ENCODE results near the gene PCDHGB2. TPM values are rescaled to one million over a fixed set of nuclear protein-coding genes. Genes with fewer than 3 reads are reported as not detected.

Gene PCDHGB2
- total and polyA plus RNA-seq, 8 donors: 2.3 to 5.4 (median 4.6) TPM

- no peak for ATAC-seq
- intact Hi-C loops (cut with DNase I): no loop called here
- peaks cover 4 to 96% of the 10 kb centered on the region in 2 donors for H3K9me3 ChIP-seq
- H3K27ac ChIP-seq: no peak overlapping the region
- TF ChIP-seq CTCF (IDR thresholded peaks at IDR 0.05): no peak
- no peaks in the 10 kb centered on the region for H3K36me3 ChIP-seq
- DNase-seq: no peak
- peaks cover 21 to 87% of the 10 kb centered on the region in 2 donors for H3K27me3 ChIP-seq
- no peak overlapping the region for H3K4me3 ChIP-seq
- H3K4me1 ChIP-seq: no peaks in the 10 kb centered on the region
Measured at GRCh38 chr5:141360685-141361084, 891 bp downstream of the PCDHGB2 start.

DNA sequence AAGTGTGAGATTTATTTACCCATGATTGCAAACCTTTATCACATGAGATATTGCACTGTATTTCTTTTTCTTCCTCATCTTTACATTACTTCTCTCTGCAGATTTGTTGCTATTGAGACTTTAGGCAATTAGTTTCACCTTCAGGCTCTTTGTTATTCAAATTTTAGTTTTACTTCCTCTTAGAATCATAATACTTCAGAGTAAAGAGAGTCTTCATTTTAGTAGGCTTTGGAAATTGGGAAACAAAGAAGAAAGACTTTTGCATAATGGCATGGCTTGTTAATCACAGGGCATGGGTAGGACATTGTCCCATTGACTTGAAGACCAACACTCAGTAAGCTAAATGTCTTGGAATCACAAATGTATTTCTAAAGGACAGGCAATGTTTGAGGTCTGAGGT, 2.9 kb downstream of the PCDHGB2 start:
- no peak overlapping the region for H3K27ac ChIP-seq
- no peak for TF ChIP-seq CTCF (IDR thresholded peaks at IDR 0.05)
- ATAC-seq: no peak
- H3K36me3 ChIP-seq: no peaks in the 10 kb centered on the region
- no peaks in the 10 kb centered on the region for H3K4me1 ChIP-seq
- intact Hi-C loops (cut with DNase I): no loop called here
- DNase-seq: no peak
- H3K9me3 ChIP-seq: peaks cover 4 to 96% of the 10 kb centered on the region in 2 donors
- H3K4me3 ChIP-seq: no peak overlapping the region
- peaks cover 40 to 91% of the 10 kb centered on the region in 2 donors for H3K27me3 ChIP-seq

DNA sequence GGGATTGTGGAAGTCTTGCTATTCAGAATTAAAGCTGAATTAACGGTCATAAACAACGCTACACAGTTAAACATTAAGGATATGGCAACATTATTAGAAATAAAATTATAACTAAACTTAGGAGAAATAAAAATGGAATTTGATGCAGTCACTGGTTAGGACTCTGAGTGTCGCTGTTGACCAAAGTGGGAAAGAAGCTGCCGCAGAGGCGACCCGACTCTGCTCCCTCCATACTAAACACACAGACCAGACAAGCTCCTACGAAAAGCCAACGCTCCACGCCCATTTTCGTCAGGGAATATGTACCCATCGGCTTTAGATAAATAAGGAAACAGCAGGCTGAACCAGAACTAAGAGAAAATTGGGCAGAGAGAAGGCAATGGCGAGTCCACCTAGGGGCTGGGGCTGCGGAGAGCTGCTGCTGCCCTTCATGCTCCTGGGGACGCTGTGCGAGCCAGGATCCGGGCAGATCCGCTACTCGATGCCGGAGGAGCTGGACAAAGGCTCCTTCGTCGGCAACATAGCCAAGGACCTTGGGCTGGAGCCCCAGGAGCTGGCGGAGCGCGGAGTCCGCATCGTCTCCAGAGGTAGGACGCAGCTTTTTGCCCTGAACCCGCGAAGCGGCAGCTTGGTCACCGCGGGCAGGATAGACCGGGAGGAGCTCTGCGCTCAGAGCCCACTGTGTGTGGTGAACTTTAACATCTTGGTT, 4.3 kb downstream of the PCDHGB2 start, which contains the start of gene PCDHGA5:
PCDHGA5 (plus strand) TSS at position 211 of the 709 bp plus-strand sequence; CDS start at position 380, 169 bp downstream.
- DNase-seq (no peak), ATAC-seq (no peak)
- Histone ChIP-seq H3K9me3 (peaks cover 4 to 89% of the 10 kb centered on the region in 2 donors), H3K4me3 (no peak within 1 kb of the TSS), H3K27me3 (peaks cover 47 to 99% of the 10 kb centered on the region in 2 donors), H3K27ac (no peak within 1 kb of the TSS), H3K36me3 (no peaks in the 10 kb centered on the region), H3K4me1 (no peaks in the 10 kb centered on the region)
- intact Hi-C loops (cut with DNase I): no loop called here
- TF ChIP-seq CTCF (IDR thresholded peaks at IDR 0.05): no peak

DNA sequence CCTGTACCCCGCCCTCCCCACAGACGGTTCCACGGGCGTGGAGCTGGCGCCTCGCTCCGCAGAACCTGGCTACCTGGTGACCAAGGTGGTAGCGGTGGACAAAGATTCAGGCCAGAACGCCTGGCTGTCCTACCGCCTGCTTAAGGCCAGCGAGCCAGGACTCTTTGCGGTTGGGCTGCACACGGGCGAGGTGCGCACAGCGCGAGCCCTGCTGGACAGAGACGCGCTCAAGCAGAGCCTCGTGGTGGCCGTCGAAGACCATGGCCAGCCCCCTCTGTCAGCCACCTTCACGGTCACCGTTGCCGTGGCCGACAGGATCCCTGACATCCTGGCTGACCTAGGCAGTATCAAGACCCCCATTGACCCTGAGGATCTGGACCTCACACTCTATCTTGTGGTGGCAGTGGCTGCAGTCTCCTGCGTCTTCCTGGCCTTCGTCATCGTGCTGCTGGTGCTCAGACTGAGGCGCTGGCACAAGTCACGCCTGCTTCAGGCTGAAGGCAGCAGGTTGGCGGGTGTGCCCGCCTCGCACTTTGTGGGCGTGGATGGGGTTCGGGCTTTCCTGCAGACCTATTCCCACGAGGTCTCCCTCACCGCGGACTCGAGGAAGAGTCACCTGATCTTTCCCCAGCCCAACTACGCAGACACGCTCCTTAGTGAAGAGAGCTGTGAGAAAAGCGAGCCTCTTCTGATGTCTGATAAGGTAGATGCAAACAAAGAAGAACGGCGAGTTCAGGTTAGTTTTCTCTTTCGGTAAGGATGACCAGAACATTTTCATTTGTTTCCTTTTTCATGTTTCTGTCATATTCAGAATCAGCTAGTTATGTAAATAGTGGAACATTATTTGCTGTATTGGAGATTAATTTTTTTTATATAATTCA, 6.5 kb downstream of the PCDHGB2 start:
- no peak overlapping the region for H3K4me3 ChIP-seq
- DNase-seq: no peak
- H3K9me3 ChIP-seq: peaks cover under 1 to 88% of the 10 kb centered on the region in 2 donors
- no peak for ATAC-seq
- H3K27ac ChIP-seq: no peak overlapping the region
- peaks cover 51 to 99% of the 10 kb centered on the region in 2 donors for H3K27me3 ChIP-seq
- H3K4me1 ChIP-seq: no peaks in the 10 kb centered on the region
- no peaks in the 10 kb centered on the region for H3K36me3 ChIP-seq
- intact Hi-C loops (cut with DNase I): no loop called here
- no peak for TF ChIP-seq CTCF (IDR thresholded peaks at IDR 0.05)

Measured in left lung (tissue), 10 donors.